ENCODE results near the gene ACOT7.
"Not testable (repeated sequence)": the region's sequence is repeated elsewhere in the genome, so short reads cannot be mapped to it uniquely, and the experiment has no call there.

ACOT7 gene

GRCh38 chr1:6219641-6220040, 173.9 kb downstream of the ACOT7 start:
- DNase-seq, result not testable (repeated sequence)

- DNase-seq, result no peak
Measured at GRCh38 chr1:6218375-6219164, 175.0 kb downstream of the ACOT7 start.
